H1 (cell line): ENCODE measurements around the gene DGKH.

ENCODE experiments used
- POLR2A ChIP-seq, 2 experiments: IDR thresholded peaks; 1 replicate in 1 of 2; 2 replicates in 1 of 2; pipeline ENCODE4 v1.6.1; 2011; ENCODE audit warnings: low read depth in 2 of 2, low read length in 2 of 2, mild to moderate bottlenecking in 2 of 2; ENCODE audit errors: control extremely low read depth in 1 of 2
- TF ChIP-seq, protein P1 (sequence below): IDR thresholded peaks from 2 replicates; pipeline ENCODE4 v1.6.1; 2011; ENCODE audit warnings: low read length, improper control_type of control experiment

DNA sequence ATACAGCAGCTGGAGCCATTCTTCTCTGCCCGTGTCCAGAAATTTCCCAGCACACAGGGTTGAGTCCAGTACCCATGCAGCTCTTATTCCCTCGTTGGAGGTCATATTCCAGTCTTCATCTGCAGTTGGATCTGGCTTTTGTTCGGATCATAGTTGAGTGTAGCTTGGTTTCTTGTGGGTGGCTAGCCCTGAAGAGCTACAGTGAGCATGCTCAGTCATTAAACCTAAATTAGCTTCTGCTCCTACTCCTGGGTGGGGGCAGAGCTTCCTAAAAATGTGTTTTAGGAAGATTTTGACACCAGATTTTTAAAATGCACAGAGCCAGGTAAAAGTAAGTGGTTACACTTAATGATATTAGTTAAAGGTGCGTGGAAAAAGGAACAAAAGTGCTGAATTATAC is 64.4 kb downstream of the DGKH start:
- TF ChIP-seq, protein P1, sequence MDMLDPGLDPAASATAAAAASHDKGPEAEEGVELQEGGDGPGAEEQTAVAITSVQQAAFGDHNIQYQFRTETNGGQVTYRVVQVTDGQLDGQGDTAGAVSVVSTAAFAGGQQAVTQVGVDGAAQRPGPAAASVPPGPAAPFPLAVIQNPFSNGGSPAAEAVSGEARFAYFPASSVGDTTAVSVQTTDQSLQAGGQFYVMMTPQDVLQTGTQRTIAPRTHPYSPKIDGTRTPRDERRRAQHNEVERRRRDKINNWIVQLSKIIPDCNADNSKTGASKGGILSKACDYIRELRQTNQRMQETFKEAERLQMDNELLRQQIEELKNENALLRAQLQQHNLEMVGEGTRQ: no peak
- no peak for TF ChIP-seq POLR2A (IDR thresholded peaks at IDR 0.05; ENCODE audit: control extremely low read depth in 1 of 2, low read depth in 2 of 2, low read length in 2 of 2)
